C4-2B (cell line): ENCODE measurements around the gene ACAP3.

Experiments used
- ZFX ChIP-seq: fragments of 450-650 bp; IDR thresholded peaks from 2 replicates; pipeline ENCODE4 v1.6.1; 2017
- TF ChIP-seq, protein P1 (sequence below): fragments of 450-650 bp; conservative IDR thresholded peaks from 2 replicates; pipeline ENCODE4 v1.5.1; 2017; ENCODE audit warnings: mild to moderate bottlenecking

- TF ChIP-seq, protein P1, sequence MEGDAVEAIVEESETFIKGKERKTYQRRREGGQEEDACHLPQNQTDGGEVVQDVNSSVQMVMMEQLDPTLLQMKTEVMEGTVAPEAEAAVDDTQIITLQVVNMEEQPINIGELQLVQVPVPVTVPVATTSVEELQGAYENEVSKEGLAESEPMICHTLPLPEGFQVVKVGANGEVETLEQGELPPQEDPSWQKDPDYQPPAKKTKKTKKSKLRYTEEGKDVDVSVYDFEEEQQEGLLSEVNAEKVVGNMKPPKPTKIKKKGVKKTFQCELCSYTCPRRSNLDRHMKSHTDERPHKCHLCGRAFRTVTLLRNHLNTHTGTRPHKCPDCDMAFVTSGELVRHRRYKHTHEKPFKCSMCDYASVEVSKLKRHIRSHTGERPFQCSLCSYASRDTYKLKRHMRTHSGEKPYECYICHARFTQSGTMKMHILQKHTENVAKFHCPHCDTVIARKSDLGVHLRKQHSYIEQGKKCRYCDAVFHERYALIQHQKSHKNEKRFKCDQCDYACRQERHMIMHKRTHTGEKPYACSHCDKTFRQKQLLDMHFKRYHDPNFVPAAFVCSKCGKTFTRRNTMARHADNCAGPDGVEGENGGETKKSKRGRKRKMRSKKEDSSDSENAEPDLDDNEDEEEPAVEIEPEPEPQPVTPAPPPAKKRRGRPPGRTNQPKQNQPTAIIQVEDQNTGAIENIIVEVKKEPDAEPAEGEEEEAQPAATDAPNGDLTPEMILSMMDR, result no peak
- TF ChIP-seq ZFX, result no peak
These were observed 53.6 kb downstream of the ACAP3 start for GRCh38 chr1:1253972-1254666.
